Brain microvascular endothelial cell (primary cell): ENCODE measurements around the gene HTR6.
"Not testable (repeated sequence)": the region's sequence is repeated elsewhere in the genome, so short reads cannot be mapped to it uniquely, and the experiment has no call there.

Source experiments
- DNase-seq: peaks from one replicate; pipeline ENCODE4 v3.0.0-alpha.2; 2020
- H3K27ac ChIP-seq: fragments of 250-450 bp; sonication (Bioruptor Pico); 2 replicates; pipeline ENCODE4 v1.5.1; 2020; ENCODE audit warnings: mild to moderate bottlenecking, moderate library complexity
- H3K27me3 ChIP-seq: fragments of 250-450 bp; sonication (Bioruptor Pico); replicated peaks from 2 replicates; pipeline ENCODE4 v1.5.1; 2020; ENCODE audit warnings: mild to moderate bottlenecking
- H3K36me3 ChIP-seq: fragments of 250-450 bp; sonication (Bioruptor Pico); replicated peaks from 2 replicates; pipeline ENCODE4 v1.5.1; 2020; ENCODE audit warnings: mild to moderate bottlenecking
- H3K4me3 ChIP-seq: 2 replicates; pipeline ENCODE4 v1.5.1; 2011; ENCODE audit warnings: low read depth, mild to moderate bottlenecking, control low read depth, low read length, moderate library complexity
- in situ Hi-C: cut with HindIII; loops from 2 replicates; pipeline ENCODE4 v1.10.0; 2017; ENCODE audit warnings: low sequenced_read_pairs, low pct_ligation_motif_present
- TF ChIP-seq, protein P1 (sequence below): IDR thresholded peaks from 2 replicates; pipeline ENCODE4 v1.5.1; 2011; ENCODE audit warnings: low read depth, mild to moderate bottlenecking, moderate library complexity, low read length, control low read depth, inconsistent platforms; ENCODE audit errors: missing control alignments

The HTR6 gene

DNA sequence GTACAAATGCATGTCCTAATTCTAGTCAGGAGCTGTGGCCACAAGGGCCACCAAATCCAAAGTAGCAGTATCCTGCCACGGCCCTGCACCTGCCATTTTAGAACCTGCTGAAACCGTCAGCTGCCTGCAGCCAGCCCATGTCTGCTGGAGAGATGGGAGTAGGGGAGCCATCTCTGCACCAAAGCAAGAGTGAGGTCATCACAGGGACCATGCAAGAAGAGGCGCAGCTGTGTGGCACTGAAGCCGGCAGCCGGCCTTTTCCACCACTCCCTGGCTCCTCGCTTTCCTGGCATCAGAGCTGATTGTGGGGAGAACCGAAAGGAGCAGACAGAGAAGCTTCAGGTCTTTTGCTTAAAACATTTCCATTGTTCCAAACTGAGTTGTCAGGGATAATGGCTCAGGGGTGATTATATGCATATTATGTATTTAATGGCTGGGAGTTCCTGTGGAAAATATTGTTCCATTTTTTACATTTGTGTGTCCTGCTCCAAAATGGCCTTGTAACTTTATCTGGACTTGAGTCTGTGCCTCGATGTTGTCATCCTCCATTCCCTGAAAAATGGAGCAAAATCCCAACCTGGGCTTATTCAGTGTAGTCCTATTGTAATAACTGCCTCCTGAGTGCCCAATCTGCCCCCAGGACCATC, 39.3 kb upstream of the HTR6 start:
- Histone ChIP-seq H3K36me3 (peaks cover 30% of the 10 kb centered on the region), H3K4me3 (no peak overlapping the region), H3K27ac (no peak overlapping the region), H3K27me3 (no peaks in the 10 kb centered on the region)
- in situ Hi-C loops, result loop anchor here (25.0 kb wide), 1 partner anchor 238 kb away; no protein-coding TSS in a partner anchor
- TF ChIP-seq, protein P1, sequence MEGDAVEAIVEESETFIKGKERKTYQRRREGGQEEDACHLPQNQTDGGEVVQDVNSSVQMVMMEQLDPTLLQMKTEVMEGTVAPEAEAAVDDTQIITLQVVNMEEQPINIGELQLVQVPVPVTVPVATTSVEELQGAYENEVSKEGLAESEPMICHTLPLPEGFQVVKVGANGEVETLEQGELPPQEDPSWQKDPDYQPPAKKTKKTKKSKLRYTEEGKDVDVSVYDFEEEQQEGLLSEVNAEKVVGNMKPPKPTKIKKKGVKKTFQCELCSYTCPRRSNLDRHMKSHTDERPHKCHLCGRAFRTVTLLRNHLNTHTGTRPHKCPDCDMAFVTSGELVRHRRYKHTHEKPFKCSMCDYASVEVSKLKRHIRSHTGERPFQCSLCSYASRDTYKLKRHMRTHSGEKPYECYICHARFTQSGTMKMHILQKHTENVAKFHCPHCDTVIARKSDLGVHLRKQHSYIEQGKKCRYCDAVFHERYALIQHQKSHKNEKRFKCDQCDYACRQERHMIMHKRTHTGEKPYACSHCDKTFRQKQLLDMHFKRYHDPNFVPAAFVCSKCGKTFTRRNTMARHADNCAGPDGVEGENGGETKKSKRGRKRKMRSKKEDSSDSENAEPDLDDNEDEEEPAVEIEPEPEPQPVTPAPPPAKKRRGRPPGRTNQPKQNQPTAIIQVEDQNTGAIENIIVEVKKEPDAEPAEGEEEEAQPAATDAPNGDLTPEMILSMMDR, result no peak
- no peak for DNase-seq

DNA sequence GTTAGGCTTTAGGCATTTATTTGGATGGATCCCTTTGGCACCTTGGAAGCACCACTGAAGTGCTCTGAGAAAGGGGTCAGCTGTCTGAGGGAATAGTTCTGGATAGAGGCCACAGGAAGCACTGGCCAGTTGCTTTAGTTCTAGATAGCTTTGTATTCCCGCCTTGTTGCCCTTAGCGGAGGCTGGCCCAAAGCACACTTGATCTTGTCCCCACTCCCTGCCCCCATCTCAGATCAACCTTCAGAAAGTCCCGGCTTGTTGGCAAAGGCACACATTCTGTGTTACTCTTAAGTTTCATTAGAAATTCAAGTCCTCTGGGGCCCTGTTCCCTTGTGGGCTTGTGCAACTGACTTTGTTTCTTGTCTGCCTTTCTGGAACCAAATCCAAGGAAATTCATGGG, 35.8 kb upstream of the HTR6 start:
- no peak overlapping the region for H3K4me3 ChIP-seq
- DNase-seq, result no peak
- TF ChIP-seq, protein P1, result no peak
- in situ Hi-C loops, result loop anchor here (25.0 kb wide), 1 partner anchor 242 kb away; no protein-coding TSS in a partner anchor
- H3K27ac ChIP-seq, result no peak overlapping the region
- peaks cover 23% of the 10 kb centered on the region for H3K36me3 ChIP-seq
- H3K27me3 ChIP-seq, result no peaks in the 10 kb centered on the region

DNA sequence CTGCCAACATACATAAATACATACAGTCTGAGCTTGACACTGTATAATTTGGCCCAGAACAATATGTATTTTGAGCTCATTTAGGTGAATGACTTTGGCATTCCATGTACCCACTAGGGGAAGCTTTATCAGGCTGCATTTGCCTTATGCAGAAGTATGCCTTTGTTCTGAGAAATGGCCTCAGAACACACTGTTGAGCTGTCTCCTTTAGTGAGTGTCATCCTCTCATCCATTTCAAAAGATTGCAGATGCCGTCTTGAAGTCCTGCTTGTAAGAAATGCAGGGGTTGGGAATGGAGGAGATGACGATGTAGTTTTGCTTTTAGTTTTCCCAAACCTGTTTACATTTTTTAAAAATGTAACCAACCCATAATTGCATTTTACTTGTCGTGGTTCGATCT, 35.3 kb upstream of the HTR6 start:
- Histone ChIP-seq H3K27me3 (no peaks in the 10 kb centered on the region), H3K36me3 (peaks cover 20% of the 10 kb centered on the region), H3K4me3 (no peak overlapping the region), H3K27ac (no peak overlapping the region)
- TF ChIP-seq, protein P1, result no peak
- no peak for DNase-seq
- in situ Hi-C loops, result loop anchor here (25.0 kb wide), 1 partner anchor 242 kb away; no protein-coding TSS in a partner anchor

DNA sequence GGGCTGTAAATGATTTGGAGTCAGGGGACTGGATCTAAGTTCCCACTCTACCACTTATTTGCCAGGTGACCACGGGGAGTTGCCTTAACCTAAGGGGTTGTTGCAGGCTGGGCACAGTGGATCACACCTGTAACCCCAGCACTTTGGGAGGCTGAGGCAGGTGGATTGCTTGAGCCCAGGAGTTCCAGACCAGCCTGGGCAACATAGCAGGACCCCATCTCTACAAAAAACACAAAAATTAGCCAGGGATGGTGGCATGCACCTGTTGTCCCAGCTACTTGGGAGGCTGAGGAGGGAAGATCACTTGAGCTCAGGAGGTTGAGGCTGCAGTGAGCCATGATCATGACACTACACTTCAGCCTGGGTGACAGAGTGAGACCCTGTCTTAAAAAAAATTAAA, 34.5 kb upstream of the HTR6 start:
- H3K27ac ChIP-seq, H3K27me3 ChIP-seq, H3K4me3 ChIP-seq, DNase-seq: not testable (repeated sequence)
- in situ Hi-C loops, result loop anchor here (10.0 to 25.0 kb wide), 2 partner anchors 145 to 243 kb away; partner anchors contain the start of gene CAPZB
- peaks cover 16% of the 10 kb centered on the region for H3K36me3 ChIP-seq

DNA sequence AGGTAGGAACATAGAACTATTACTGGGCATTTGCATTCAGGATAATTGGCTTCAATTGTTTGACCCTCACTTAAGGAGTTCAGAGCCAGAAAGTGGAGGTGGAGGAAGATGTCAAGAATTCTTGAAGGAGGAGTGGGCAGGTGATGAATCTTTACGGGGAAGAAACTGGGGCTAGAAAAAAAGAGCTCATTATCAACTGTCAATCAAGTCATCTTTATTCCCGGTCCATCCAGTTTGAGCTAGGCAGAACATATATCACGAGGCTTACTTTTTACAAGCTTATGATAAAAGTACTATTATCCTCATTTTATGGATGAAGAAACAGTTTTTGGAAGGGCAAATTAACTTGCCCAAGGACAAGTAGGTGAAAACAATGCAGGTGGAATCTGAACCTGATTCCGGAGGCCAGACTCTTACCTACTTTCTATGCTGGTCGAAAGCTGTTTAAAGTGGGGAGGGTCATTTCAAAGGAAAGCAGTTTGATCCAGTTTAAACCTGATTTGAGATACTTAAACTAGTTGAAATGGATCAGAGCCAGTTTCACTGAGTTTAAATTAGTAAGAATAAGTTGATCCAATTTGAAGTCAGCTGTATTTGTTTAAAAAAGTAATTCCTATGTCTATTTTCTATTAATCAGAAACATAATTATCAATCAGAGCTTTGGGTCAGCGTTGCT, 33.8 kb upstream of the HTR6 start:
- Histone ChIP-seq H3K27me3 (no peaks in the 10 kb centered on the region), H3K4me3 (no peak overlapping the region), H3K27ac (no peak overlapping the region), H3K36me3 (peaks cover 16% of the 10 kb centered on the region)
- in situ Hi-C loops, result loop anchor here (10.0 to 25.0 kb wide), 2 partner anchors 146 to 244 kb away; partner anchors contain the start of gene CAPZB
- DNase-seq, result no peak
- TF ChIP-seq, protein P1, result no peak

DNA sequence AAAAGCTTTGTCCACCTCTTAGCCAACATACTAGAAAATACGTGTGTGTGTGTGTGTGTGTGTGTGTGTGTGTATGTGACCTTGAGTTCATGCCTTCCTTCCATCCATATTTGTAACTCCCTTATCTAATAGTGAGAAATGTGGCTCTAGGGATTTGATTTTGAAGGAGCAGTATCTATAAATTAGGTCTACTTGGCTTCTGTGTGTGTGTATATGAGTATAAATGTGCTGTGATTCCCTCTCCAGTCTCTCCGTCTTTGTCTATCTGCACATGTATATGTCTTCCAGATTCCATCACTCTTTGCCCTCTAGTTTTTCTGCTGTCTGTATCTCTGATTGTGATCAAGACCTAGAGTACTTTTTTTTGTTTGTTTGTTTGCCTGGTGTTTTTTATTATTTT, 32.5 kb upstream of the HTR6 start:
- H3K4me3 ChIP-seq, result no peak overlapping the region
- H3K36me3 ChIP-seq, result peaks cover 5% of the 10 kb centered on the region
- TF ChIP-seq, protein P1, result no peak
- no peaks in the 10 kb centered on the region for H3K27me3 ChIP-seq
- in situ Hi-C loops, result loop anchor here (10.0 to 25.0 kb wide), 2 partner anchors 147 to 245 kb away; partner anchors contain the start of gene CAPZB
- DNase-seq, result no peak
- no peak overlapping the region for H3K27ac ChIP-seq
